ENCODE measurements around the gene HNRNPLL. TPM values are rescaled to one million over a fixed set of nuclear protein-coding genes. Genes with fewer than 3 reads are reported as not detected.
"Not testable (repeated sequence)": the region's sequence is repeated elsewhere in the genome, so short reads cannot be mapped to it uniquely, and the experiment has no call there.

HNRNPLL gene
- 28.3 TPM for total RNA-seq
- long read RNA-seq, full-length matches to known transcripts: 52 of 57 reads
- long read RNA-seq, partial matches to known transcripts: 2 of 57 reads
- long read RNA-seq, other reads (novel, unspliced or antisense): 3 of 57 reads

DNA sequence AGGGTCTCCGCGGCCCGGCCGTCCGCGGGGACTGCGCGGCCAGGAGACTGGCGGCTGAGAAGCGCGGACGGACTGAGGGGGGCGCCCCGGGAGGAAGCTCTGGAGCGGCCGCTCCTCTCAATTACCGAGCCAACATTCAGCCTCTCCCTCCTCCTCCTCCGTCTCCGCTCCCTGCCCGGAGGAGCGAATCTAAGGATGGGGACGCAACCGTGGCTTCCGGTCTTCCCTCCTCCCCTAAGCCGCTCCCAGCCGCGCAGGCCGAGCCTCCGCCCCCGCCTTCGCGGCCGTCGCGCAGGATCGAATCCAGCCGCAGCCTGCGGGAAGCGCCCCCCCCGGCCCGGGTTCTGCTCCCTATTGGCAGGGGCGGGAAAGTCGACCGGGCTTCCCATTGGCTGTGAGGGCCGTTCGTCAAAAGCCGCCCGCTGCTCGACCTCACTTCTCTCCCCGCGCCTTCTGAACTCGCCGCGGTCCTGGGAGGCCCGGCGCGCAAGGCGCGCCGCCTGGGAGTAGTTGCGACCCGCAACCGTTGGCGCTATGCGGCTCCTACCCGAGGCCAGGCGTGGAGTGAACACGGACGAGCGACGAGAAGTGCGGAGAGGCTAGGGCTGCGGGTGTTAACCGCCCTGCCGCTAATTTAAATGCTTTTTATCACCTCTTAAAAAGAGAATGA lies at the start of gene HNRNPLL:
HNRNPLL (minus strand) TSS at position 197 of the 670 bp plus-strand sequence. CDS start 302 bp downstream, outside the sequence.
- DNase-seq (peak; percentile 99), ATAC-seq (ENCODE audit: poor library complexity) (peak; percentile 95)
- intact Hi-C loops (cut with DNase I): loop anchor here (5.0 kb wide), 2 partner anchors 64 to 119 kb away; partner anchors contain the start of gene GALM

DNA sequence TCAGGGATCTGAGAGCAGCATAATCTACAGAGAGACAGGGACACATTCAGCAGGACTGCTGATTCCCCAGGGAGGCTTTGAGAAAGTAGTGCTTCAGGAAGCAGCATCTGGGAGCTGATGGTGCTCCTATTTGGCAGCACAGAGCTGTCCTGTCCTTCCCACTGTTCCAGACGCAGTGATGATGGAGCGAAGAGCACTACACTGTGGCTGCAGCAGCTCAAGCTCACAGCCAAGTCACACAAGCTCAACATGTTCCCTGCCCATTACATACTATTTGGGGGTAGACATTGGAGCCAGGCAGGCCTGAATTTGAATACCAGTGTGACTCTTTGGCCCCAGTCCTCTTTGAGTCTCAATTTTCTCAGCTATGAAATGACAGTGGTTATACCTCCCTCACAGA lies 48.0 kb upstream of the HNRNPLL start:
- ATAC-seq (ENCODE audit: poor library complexity) (peak; percentile 80), DNase-seq (no peak)
- intact Hi-C loops (cut with DNase I): no loop called here

DNA sequence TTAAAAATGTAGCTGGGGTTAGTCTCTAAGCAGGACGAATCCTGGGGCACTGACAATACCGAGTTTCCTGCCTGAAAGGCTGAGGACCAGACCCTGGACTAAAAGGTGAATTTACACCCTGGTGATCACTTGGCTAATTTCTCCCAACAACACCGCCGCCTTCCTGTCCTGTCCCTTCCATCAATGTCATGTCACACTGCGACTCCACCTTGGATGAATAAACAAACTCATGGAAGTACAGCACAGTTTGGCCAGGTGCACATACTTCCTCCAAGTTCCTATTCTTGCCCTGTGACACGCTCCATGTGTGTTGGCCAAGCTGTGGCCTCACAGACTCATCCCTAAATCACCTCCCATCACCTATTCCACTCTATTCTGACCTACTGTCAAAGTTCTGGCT lies 47.3 kb upstream of the HNRNPLL start:
- ATAC-seq (ENCODE audit: poor library complexity) (no peak), DNase-seq (no peak)
- intact Hi-C loops (cut with DNase I): no loop called here

DNA sequence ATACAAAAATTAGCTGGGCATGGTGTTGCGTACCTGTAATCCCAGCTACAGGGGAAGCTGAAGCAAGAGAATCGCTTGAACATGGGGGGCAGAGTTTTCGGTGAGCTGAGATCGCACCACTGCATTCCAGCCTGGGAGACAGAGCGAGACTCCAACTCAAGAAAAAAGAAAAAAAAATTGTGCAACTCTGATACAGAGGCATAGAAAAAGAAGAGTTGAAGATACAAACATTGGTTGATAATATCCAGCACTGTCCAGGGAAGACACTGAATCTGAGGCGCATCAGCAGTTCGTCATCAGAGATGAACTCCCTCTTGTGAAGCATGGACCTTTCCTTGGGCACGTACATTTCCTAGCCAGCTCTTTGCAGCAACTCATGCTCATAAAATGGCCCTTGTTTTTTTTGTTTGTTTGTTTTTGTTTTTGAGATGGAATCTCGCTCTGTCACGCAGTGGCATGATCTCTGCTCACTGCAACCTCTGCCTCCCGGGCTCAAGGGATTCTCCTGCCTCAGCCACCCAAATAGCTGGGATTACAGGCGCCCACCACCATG lies 46.5 kb upstream of the HNRNPLL start:
- ATAC-seq (ENCODE audit: poor library complexity): no peak
- intact Hi-C loops (cut with DNase I): no loop called here

DNA sequence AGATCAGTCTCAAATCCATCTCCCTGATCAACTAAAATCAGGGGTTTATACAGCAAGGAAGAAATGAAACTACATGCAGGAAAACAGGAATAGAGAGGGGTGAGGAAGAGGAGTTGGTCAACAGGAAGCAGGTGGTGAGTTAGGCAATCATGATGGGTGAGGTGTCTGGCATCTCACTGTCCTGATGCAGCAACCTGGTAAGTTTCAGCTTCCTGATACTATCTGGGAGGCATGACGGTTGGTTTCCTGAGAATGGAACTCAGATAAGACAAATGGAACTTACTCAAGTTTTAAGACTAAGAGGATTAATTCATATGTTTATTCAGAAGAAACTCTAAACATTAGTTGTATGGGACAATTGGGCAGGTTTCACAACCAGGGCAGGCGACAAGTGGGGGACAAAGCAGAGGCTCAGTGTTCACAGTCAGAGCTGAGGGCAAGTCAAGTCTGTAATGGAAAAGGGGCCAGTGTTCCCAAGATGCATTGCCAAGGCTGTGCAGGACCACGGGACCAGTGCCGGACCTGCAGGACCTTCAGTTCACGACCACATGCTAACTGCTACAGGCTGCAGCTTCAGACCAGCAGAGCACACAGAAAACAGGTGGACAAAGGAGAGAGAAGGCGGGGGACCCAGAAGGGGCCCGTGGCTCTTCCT lies 45.5 kb upstream of the HNRNPLL start:
- ATAC-seq (ENCODE audit: poor library complexity) (no peak), DNase-seq (no peak)
- intact Hi-C loops (cut with DNase I): no loop called here

More for the DNA sequence above, 46.5 kb upstream of the HNRNPLL start:
- no peak for DNase-seq

DNA sequence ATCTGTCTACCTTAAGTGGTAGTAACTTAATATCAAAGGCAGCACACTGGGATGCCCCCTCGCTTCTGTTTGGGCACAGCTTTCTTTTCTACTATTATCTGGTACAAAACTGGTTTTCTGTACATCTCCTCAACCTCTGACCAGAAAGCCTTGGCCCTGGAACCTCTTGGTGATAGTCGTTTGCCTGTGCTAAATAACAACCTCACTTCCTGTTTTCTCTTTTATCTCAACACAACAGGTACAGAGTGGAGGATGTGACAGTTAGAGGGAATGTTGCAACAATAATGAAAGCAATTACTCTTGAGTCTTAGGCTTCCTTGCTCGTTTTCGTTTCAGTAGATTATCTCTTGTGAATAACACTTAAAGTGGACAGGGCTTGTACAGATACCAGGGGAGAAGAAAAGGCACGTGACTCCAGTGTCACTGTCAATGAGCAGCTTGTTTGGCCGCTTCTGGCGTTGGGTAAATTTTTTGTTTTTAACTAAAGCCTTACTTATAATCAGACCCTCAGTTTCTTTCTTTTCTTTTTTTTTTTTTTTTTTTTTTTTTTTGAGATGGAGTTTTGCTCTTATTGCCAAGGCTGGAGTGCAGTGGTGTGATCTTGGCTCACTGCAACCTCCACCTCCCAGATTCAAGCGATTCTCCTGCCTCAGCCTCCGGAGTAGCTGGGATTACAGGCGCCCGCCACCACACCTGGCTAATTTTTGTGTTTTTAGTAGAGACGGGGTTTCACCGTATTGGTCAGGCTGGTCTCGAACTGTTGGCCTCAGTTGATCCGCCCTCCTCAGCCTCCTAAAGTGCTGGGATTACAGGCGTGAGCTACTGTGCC lies 41.2 kb upstream of the HNRNPLL start:
- DNase-seq; ATAC-seq (ENCODE audit: poor library complexity); intact Hi-C loops (cut with DNase I): not testable (repeated sequence)

DNA sequence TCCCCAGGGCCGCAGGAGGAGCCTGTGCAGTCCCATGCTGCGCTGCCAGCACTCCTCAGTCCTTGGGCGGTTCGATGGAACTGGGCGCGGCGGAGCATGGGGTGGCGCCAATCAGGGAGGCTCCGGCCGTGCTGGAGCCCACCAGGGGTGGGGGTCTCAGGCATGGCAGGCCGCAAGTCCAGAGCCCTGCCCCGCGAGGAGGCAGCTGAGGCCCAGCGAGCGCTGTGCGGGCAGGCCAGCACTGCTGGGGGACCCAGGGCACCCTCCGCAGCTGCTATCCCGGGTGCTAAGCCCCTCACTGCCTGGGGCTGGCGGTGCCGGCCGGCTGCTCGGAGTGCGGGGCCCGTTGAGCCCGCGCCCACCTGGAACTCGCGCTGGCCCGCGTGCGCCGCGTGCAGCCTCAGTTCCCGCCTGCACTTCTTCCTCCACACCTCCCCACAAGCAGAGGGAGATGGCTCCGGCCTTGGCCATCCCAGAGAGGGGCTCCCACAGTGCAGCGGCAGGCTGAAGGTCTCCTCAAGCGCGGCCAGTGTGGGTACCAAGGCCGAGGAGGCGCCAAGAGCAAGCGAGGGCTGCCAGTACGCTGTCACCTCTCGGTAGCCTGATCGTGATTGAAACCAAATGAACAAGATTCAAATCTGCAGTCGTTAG lies 40.4 kb upstream of the HNRNPLL start:
- intact Hi-C loops (cut with DNase I): no loop called here
- no peak for ATAC-seq (ENCODE audit: poor library complexity)
- DNase-seq: no peak

DNA sequence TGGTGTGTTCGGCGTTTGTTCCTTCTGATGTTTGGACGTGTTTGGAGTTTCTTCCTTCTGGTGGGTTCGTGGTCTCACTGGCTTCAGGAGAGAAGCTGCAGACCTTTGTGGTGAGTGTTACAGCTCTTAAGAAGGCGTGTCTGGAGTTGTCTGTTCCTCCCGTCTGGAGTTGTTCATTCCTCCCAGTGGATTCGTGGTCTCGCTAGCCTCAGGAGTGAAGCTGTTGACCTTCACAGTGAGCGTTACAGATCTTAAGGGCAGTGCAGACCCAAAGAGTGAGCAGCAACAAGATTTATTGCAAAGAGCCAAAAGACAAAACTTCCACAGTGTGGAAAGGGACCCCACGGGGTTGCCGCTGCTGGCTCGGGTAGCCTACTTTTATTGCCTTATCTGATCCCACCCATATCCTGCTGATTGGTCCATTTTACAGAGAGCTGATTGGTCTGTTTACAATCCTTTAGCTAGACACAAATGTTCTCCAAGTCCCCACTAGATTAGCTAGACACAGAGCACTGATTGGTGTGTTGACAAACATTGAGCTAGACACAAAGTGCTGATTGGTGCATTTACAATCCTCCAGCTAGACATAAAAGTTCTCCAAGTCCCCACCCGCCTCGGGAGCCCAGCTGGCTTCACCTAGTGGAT lies 39.8 kb upstream of the HNRNPLL start:
- DNase-seq; intact Hi-C loops (cut with DNase I); ATAC-seq (ENCODE audit: poor library complexity): not testable (repeated sequence)

DNA sequence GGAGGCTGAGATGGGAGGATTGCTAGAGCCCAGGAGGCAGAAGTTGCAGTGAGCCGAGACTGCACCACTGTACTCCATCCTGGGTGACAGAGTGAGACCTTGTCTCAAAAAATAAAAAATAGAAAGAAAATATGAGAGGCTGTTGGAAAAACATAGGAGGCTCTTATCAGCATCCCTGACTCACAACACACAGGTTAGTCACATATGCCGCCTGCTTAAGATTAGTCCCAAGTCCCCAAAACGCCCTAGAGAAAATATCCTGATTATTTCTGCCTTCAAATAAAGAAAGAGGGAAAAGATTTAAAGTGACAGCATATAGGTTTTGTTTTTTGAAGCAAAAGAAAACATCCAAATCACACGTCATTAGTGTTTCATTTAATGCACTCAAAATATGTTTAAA lies 33.3 kb upstream of the HNRNPLL start:
- no peak for DNase-seq
- no peak for ATAC-seq (ENCODE audit: poor library complexity)
- intact Hi-C loops (cut with DNase I): no loop called here

DNA sequence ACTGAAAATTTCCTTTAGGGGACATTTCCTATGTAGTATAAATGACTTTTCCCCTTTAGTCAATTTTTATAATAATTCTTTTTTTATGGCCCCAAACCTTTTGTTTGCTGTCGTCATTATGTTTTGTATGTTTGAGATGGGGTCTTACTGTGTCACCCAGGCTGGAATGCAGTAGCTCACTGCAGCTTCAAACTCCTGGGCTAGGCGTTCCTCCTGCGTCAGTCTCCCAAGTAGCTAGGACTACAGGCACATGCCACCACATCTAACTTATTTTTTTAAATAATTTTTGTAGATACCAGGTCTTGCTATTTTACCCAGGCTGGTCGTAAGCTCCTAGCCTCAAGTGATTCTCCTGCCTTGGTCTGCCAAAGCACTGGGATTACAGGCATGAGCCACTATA lies 32.4 kb upstream of the HNRNPLL start:
- intact Hi-C loops (cut with DNase I): no loop called here
- ATAC-seq (ENCODE audit: poor library complexity) (no peak), DNase-seq (no peak)

DNA sequence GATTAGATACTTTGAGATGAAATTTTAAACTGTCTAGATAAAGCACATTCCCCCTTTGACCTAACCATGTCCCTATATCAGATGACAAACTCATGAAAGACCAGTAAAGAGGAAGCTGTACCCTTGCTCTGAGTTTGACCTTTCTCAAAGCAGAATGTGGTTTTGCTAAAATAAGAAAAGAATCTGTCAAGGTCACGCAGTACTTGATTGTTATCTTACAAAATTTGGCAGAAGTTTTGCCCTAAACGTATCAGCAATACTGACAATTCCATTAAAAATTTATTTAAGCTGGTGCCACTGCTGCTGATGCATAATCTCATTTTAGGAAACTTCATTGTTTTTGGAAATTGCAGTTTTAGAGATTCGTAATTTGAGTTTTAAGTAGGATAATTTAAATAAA lies 32.0 kb upstream of the HNRNPLL start:
- DNase-seq (no peak), ATAC-seq (ENCODE audit: poor library complexity) (no peak)
- intact Hi-C loops (cut with DNase I): no loop called here

DNA sequence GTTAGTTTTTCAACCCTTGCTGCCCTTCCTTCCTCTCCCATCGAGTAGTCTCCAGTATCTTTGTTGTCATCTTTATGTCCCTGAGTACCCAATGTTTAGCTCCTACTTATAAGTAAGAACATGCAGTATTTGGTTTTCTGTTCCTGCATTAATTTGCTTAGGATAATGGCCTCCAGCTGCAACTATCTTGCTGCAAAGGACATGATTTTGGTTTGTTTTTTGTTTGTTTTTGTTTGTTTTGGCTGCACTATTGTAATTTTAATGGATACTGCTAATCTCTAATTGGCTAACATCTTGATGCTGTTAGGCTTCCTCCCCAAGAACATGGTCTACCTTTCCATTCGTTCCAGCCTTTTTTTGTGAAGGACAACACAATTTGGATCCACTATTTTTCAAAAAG lies 31.2 kb upstream of the HNRNPLL start:
- DNase-seq: no peak
- ATAC-seq (ENCODE audit: poor library complexity): no peak
- intact Hi-C loops (cut with DNase I): no loop called here

DNA sequence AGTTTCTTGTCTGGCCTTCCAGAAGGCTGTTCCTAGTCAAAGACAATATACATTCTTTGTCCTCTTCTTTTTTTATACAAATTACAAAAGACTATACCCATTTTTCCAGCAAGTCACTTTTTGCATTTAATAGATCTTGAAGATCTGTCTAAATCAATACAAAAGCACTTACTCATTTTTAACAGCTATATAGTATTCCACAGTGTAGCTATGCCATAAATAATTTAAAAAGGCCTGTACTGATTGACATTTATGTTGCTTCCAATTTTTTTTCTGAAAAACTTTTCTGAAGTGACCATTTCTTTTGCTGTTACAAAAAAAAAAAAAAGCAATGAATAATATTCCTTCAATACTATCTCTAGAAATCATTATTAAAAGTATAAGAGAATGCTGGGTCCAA lies 30.3 kb upstream of the HNRNPLL start:
- DNase-seq (no peak), ATAC-seq (ENCODE audit: poor library complexity) (no peak)
- intact Hi-C loops (cut with DNase I): no loop called here

DNA sequence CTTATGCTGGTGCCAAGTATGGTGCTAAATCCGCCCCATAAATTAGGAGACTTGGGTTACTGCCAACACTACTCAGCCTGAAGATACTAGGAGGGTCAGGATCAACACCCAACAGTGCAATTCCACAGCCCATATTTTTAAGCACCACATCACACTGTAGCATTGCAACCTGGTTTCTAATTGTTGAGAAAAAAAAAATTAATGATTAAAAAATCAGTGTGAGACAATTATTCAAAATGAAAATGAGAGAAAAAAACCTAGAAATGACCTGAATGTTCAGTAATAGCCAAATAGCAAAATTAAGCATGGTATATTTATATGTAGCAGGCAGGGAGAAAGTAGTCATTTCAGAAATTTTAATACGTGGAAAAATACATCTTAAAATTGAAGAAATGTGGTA lies 29.2 kb upstream of the HNRNPLL start:
- intact Hi-C loops (cut with DNase I): no loop called here
- no peak for DNase-seq
- ATAC-seq (ENCODE audit: poor library complexity): no peak

DNA sequence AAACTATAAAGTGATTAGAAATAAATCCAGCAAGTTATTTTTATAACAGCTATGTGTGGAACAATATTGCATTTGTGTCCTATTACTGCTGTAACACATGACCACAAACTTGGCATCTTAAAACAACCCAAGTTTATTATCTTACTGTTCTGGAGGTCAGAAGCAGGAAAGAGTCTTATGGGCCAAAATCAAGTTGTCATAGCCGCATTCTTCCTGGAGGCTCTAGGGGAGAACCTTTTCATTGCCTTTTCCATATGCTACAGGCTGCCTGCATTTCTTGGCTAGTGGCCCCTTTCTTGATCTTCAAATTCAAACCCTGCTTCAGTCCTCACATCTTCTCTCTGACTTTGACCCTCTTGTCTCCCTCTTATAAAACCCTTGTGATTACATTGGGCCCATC lies 27.0 kb upstream of the HNRNPLL start:
- intact Hi-C loops (cut with DNase I): no loop called here
- no peak for DNase-seq
- no peak for ATAC-seq (ENCODE audit: poor library complexity)

DNA sequence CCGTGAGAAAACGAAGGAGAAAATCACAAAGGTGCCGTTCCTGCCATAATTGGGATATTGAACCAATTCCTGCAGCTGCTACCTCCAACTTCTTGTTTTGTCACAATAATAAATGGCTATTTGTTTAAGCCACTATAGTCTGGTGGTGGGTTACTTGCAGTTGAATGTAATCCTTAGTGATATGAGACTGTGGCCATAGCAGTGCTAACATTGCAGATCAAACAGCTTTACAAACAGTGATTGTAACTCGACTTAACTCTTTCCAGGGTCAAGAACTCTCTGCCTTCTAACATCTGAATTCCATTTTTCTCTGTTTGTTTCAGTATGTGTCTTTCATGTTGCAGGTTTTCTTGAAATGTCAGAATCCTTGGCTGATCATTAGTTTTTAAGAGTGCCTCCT lies 24.7 kb upstream of the HNRNPLL start:
- intact Hi-C loops (cut with DNase I): no loop called here

DNA sequence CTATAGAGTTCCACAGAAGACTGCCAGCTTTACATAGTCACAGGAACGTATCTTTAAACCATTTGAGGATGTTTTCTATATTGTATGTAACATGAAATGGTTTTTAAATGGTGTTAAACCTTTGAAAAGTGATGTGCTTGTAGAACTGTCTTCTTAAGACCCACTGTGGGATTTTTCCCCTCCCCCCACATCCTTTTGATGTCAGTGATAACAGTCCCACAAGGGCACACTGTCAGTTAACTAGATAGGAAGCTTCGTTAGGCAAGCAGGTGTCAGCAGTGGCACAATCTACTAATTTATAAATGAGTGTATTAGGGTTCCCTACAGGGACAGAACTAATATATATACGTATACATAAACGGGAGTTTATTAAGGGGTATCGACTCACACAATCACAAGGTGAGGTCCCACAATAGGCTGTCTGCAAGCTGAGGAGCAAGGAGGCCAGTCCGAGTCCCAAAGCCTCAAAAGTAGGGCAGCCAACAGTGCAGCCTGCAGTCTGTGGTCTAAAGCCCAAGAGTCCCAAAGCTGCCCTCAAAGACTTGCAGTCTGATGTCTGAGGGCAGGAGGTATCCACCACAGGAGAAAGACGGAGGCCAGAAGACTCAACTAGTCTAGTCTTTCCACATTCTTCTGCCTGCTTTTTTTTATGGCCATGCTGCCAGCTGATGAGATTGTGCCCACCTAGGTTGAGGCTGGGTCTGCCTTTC lies 23.8 kb upstream of the HNRNPLL start:
- intact Hi-C loops (cut with DNase I): no loop called here
- ATAC-seq (ENCODE audit: poor library complexity) (no peak), DNase-seq (no peak)

More for the DNA sequence above, 24.7 kb upstream of the HNRNPLL start:
- DNase-seq (no peak), ATAC-seq (ENCODE audit: poor library complexity) (no peak)

DNA sequence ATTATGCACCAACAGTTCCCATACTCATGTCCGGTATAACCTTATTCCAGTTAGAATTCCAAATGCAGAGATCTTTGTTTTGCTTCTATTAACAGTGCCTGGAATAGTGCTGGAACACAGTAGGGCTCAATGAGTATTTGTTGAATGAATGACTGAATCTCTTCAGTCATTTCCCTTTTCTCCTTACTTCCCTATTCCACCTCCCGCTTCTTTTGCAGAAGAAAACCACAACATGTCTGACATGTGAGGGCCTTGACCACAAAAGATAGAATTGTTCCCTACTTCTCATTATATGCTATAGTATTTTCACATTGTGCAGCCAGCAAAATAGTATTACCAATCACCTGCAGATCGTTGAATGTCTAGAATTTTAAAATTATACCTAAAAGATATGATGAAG lies 19.5 kb upstream of the HNRNPLL start:
- ATAC-seq (ENCODE audit: poor library complexity): peak; percentile 36
- DNase-seq: no peak
- intact Hi-C loops (cut with DNase I): no loop called here
